Gastroesophageal sphincter (tissue), 3 donors: Measurements from ENCODE around the gene CNNM2.

ENCODE experiments used
- EP300 ChIP-seq: sonication (generic); formaldehyde crosslinking; IDR thresholded peaks from one replicate; pipeline ENCODE4 v1.6.1; 2017; ENCODE audit warnings: antibody characterized with exemption, mild to moderate bottlenecking
- POLR2A ChIP-seq, 2 donors: fragments of 450-650 bp; IDR thresholded peaks; one replicate each; pipeline ENCODE4 v1.6.1; 2017; ENCODE audit warnings: antibody characterized with exemption in 2 of 2, mild to moderate bottlenecking in 2 of 2, moderate library complexity in 1 of 2
- POLR2AphosphoS5 ChIP-seq: sonication (generic); formaldehyde crosslinking; IDR thresholded peaks from one replicate; pipeline ENCODE4 v1.6.1; 2017; ENCODE audit warnings: antibody characterized with exemption
- TF ChIP-seq, protein P1 (sequence below), 4 experiments: fragments of 200-600 bp in 2 of 4; fragments of 450-650 bp in 2 of 4; sonication (generic) in 1 of 4; IDR thresholded peaks; one replicate each; pipeline ENCODE4 v1.5.1; 2017 to 2019; ENCODE audit warnings: antibody characterized with exemption in 4 of 4, mild to moderate bottlenecking in 2 of 4, moderate library complexity in 2 of 4

DNA sequence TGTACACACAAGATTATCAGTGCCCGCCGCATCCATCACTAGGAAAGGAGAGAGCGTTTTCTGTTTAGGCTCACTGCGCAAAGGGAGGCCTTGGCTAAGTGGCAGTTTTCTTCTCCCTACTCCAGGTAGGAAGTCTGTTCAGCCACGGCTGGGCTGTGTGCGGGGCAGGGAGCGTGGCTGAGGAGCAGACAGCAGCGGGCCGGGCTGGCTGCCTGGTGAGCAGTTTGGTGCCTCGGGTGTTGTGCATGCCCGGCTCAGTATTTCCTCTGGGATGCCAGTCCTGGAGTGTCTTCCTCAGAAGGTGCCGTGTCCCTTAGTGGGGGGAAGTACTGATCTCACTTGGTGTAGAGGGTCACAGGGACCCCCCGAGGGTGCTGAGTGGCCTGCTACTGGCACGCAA is 160.6 kb downstream of the CNNM2 start:
- TF ChIP-seq, protein P1, sequence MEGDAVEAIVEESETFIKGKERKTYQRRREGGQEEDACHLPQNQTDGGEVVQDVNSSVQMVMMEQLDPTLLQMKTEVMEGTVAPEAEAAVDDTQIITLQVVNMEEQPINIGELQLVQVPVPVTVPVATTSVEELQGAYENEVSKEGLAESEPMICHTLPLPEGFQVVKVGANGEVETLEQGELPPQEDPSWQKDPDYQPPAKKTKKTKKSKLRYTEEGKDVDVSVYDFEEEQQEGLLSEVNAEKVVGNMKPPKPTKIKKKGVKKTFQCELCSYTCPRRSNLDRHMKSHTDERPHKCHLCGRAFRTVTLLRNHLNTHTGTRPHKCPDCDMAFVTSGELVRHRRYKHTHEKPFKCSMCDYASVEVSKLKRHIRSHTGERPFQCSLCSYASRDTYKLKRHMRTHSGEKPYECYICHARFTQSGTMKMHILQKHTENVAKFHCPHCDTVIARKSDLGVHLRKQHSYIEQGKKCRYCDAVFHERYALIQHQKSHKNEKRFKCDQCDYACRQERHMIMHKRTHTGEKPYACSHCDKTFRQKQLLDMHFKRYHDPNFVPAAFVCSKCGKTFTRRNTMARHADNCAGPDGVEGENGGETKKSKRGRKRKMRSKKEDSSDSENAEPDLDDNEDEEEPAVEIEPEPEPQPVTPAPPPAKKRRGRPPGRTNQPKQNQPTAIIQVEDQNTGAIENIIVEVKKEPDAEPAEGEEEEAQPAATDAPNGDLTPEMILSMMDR (IDR thresholded peaks at IDR 0.05) = no peak
- TF ChIP-seq POLR2AphosphoS5 (no peak), POLR2A (IDR thresholded peaks at IDR 0.05) (no peak), EP300 (no peak)
